Measurements from ENCODE around the gene TOP1.

DNA sequence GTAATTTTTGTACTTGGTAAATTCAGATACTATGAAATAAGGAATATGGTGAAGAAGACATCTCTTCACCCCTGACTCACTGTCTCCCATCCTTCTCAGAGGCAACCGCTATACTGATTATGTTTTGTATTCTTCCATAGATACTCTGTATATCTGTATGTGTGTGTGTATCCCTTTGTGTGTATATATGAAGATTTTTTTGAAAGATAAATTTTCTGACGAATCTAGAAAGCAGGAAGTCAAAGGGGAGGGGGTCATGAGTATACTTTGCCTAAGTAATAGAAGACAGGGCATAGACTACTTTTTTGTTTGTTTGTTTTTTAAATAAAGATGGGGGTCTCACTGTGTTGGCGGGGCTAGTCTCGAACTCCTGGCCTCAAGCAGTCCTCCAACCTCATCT is 48.2 kb downstream of the TOP1 start:
- TF ChIP-seq, protein P1, sequence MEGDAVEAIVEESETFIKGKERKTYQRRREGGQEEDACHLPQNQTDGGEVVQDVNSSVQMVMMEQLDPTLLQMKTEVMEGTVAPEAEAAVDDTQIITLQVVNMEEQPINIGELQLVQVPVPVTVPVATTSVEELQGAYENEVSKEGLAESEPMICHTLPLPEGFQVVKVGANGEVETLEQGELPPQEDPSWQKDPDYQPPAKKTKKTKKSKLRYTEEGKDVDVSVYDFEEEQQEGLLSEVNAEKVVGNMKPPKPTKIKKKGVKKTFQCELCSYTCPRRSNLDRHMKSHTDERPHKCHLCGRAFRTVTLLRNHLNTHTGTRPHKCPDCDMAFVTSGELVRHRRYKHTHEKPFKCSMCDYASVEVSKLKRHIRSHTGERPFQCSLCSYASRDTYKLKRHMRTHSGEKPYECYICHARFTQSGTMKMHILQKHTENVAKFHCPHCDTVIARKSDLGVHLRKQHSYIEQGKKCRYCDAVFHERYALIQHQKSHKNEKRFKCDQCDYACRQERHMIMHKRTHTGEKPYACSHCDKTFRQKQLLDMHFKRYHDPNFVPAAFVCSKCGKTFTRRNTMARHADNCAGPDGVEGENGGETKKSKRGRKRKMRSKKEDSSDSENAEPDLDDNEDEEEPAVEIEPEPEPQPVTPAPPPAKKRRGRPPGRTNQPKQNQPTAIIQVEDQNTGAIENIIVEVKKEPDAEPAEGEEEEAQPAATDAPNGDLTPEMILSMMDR (IDR thresholded peaks at IDR 0.05; ENCODE audit: borderline replicate concordance, extremely low read depth, low read length, poor library complexity, severe bottlenecking), result no peak
- no peak for TF ChIP-seq EZH2 (IDR thresholded peaks at IDR 0.05; ENCODE audit: borderline replicate concordance, low read depth, low read length, severe bottlenecking)
